GM18520 (cell line): Measurements from ENCODE around the gene MAP2K5.
"Not testable (repeated sequence)": the region's sequence is repeated elsewhere in the genome, so short reads cannot be mapped to it uniquely, and the experiment has no call there.

Experiments used
- ATAC-seq: cut with Tn5 transposase; IDR thresholded peaks from one replicate; pipeline ENCODE4 v1.9.1; 2021; ENCODE audit not compliant: unreplicated experiment

Gene MAP2K5

DNA sequence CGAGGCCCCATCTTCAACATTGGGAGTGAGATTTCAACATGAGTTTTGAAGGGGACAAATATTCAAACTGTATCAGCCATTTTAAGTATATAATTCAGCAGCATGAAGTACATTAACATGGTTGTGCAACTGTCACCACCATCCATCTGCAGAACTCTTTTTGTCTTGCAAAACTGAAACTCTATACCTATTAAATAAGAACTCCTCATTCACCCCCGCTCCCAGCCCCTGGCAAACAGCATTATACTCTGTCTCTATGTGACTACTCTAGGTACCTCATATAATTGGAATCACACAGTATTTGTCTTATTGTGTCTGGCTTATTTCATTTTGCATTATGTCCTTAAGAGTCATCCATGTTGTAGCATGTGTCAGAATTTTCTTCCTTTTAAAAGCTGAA, 110.1 kb downstream of the MAP2K5 start:
- no peak for ATAC-seq

DNA sequence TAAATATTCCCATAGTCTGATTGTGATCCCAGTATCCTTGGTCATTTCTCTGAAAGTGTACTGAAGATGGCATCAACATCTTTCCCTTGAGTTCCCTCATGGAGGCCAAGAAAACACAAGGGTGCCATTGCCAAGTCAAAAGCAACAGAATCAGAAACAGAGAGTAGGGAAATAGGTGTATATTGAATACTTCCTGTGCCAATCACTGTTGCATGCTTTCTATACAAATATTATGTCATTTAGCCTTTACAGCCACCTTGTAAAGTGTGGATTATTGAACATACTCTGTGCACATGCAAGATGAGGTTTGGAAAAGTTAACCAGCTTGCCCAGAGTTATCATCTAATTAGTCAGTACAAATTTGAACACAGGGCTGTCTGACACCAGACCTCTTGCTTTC, 117.9 kb downstream of the MAP2K5 start:
- no peak for ATAC-seq

DNA sequence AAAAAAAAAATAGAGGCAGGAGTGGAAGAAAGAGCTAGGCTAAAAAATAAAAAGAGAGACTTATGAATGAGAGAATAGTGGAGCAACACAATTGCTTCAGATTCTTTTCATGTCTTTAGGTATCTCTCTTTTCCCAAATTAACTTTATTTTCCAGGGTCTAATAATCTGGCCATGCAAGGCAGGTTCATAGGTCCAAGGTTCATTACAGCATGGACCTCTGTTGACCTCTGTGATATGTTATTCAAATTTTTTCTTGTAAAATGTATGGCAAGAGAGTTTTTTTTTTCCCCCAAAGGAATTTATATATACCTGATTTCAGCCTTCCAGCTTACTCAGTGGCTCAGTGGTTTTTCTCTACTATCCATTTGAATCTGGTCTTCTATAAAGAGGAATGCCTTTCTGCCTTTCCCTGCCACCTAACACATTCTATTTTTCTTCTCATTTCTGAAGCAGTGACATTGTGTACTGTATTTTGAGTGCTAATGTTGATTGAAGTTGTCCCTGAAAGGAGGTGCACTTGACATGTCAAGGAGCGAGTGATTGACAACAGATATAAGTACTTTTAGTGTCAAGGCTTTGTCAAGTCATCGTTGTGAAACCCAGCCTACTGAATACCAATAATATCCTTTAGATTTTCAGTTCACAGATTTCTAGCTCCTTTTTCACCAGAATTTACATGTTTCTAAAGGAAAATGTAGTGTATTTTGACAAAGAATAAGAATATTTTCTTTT, 118.5 kb downstream of the MAP2K5 start:
- no peak for ATAC-seq

DNA sequence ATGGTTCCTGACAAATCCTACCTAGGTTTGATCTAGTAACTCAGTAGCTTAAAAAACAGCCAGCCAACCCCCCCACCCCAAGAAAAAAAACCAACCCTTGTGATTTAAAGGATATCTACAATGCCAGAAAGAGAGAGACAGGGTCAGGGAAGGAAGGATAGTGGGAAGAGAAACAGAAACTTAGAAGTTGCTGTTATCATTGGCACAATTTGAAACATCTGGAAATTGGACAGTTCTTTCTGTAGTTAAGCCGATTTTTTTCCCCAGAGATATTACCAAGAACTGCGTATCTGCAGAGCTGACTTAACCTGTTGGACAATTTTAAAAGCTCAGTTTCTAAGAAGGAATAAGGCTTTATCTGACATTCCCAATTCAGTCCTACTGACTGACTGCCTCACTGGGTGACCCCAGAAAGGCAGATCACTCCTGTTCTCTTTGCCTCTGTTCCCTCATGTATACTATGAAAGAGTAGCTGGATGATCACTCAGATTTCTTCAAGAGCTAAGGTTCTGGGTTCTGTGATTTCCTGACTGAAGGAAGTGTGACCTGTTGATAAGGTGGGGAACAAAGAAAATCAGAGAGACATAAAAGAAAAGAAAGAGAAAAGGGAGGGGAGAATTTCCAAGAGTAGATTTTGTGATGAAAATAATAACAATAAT, 128.3 kb downstream of the MAP2K5 start:
- no peak for ATAC-seq

- not testable (repeated sequence) for ATAC-seq
Observed at GRCh38 chr15:67672834-67673233, 130.3 kb downstream of the MAP2K5 start.

- no peak for ATAC-seq
Observed at GRCh38 chr15:67674983-67675382, 132.5 kb downstream of the MAP2K5 start.

DNA sequence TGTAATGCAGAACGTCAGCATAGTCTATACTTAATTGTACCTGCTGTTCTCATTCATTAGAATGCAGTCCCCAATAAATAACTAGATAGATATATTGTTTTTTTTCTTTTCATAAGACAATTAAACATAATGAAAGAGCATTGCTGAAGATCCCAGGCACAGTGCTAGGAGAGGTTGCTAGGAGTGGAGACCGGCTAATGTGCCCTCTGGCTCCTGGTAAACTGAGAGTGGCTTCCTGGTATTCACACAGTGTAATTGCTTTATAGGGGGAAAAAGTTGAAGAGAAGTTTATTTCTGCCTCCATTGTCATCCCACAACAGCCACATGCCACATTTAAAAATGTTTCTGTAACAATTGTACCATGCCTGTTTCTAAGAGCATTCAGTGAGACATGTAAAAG, 135.6 kb downstream of the MAP2K5 start:
- no peak for ATAC-seq

DNA sequence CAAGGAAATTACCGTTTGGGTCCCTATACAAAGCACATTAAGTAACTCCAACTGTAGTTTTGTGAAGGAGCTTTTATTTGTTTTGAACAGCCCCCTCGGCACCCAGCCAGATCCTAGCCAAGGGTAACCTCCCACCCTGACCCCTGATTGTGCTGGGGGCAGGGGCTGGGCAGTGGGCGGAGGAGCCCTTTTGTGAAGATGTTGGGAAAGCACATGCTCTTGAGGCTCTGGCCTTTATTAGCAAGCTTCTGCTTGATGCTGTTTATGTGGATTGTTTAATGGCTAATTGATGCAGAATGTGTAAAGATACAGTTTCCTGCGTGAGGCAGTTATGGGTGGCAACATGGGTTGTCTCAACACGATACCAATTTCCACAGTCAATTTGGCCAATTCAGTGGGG, 136.5 kb downstream of the MAP2K5 start:
- ATAC-seq = no peak

GRCh38 chr15:67680641-67681040, 138.1 kb downstream of the MAP2K5 start:
- no peak for ATAC-seq

DNA sequence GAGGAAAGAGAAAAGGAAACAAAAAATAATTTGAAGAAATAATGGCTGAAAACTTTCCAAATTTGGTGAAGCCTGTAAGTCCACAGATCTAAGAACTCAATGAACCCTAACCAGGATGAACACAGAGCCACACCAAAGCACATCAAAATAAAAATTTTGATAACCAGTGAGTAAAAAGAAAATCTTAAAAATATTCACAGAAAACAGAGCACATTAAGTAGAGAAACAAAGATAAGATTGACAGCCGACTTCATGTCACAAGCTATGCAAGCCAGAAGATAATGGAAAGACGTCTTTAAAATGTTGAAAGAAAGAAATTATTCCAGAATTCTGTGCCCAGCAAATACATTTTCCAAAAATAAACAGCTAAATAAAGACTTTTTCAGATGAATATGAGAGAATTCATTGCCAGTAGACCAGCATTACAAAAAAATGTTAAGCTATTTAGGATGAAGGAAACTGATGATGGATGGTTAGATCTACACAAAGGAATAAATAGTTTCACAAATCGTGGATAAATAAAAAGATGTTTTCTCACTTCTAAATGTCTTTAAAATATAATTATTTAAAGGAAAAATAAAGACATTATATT, 142.6 kb downstream of the MAP2K5 start:
- no peak for ATAC-seq

DNA sequence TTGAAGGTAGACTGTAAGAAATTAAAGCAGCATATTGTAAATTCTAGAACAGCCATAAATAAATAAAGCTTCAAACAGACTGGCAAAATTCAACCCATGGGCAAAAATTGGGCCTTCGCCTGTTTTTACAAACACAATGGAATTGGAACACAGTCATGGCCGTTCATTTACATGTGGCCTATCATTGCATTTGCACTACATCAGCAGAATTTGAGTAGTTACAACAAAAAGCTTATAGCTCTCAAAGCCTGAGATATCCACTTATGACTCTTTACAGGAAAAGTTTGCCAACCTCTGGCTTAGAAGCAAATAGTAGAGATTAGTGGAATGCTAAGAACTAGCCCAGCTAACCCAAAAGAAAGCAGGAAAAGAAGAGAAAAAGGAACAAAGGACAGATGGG, 143.2 kb downstream of the MAP2K5 start:
- no peak for ATAC-seq

GRCh38 chr15:67690936-67691335, 148.4 kb downstream of the MAP2K5 start:
- no peak for ATAC-seq

DNA sequence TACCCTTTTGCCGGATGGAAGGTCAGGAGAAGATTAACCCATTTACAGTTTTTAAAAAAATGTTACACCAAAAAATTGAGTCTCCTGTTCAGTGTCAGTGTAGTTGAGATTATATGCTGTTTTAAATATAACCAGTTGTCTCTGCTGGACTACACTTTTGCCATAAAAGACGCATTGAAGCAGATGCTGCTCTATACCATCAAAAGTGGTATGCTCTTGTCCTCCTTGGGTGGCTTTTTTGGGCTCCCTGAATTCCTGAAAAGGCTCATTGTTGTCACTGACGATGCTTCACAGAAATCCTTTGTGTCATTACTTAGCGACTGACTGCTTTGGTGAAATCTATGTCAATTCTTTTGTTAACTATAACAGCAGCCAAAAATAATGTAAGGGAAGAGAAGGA, 148.9 kb downstream of the MAP2K5 start:
- ATAC-seq = no peak

DNA sequence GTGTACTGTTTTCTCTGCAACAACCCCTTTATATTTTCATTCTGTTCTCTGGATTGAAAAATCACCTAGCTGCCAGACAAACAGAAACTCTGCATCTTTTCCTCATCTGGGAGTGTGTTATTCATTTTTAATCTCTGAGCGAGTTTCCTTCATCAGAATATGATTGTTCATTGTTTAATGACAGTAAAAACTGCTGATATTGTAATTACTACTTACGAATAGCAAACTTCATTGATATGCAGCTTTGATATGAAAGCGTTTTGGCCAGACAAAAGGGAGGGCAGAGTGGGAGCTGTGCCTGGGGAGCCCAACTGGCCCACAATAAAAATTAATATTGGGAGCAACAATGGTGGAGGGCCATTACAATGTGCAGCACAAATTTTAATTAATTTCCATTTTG, 150.1 kb downstream of the MAP2K5 start:
- ATAC-seq = no peak

- ATAC-seq = no peak
Observed at GRCh38 chr15:67696087-67696486, 153.6 kb downstream of the MAP2K5 start.

- no peak for ATAC-seq
Observed at GRCh38 chr15:67700023-67700422, 157.5 kb downstream of the MAP2K5 start.

- no peak for ATAC-seq
Observed at GRCh38 chr15:67701669-67702068, 159.2 kb downstream of the MAP2K5 start.

DNA sequence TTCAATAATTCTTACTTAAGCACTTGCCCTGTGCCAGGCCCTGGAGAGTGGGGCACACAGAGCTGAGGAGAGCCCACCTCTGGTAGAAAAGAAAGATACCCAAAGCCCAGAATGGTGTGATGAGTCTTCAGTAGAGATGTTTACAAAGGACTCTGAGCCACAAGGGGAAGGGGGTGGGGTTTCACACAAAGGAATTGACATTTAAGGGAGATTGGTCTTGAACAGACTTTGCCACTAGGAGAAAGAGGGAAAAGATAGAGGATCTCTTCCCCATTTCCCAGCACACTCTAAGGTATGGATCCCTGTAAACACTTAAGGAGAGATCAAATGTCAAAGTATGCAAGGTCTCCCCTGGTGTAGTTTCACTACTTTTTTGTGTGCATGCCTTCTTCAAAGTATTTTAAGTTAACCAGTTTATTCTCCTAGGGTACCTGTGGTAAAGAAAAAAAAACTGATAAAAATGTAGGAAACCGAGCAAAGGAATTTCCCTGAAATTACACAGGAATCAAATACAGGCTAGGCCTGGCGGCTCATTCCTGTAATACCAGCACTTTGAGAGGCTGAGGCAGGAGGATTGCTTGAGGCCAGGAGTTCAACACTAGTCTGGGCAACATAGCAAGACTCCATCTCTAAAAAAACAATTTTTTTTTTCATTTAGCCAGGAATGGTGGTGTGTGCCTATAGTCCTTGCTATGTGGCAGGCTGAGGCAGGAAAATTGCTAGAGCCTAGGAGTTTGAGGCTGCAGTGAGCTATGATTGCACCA, 165.2 kb downstream of the MAP2K5 start:
- no peak for ATAC-seq

GRCh38 chr15:67708500-67708899, 166.0 kb downstream of the MAP2K5 start:
- no peak for ATAC-seq

DNA sequence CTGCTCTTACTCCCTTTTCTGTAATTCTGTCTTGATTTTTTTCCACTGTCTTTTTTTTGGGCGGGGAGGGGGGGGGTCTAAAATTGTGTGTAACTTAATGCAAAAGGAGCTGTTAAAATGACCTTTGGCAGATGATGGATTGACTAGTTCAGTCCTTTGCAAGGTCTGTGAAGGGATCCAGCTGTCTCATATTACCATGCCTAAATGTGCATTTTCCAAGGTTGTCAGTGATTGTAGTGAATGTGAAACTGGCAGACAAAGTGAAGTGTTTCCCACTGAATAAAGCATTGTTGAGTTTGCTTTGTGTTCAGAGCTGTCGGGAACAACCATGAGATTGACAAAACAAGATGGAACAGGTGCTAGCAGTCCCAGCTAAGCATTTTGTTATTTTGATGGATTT, 172.7 kb downstream of the MAP2K5 start:
- ATAC-seq = no peak

DNA sequence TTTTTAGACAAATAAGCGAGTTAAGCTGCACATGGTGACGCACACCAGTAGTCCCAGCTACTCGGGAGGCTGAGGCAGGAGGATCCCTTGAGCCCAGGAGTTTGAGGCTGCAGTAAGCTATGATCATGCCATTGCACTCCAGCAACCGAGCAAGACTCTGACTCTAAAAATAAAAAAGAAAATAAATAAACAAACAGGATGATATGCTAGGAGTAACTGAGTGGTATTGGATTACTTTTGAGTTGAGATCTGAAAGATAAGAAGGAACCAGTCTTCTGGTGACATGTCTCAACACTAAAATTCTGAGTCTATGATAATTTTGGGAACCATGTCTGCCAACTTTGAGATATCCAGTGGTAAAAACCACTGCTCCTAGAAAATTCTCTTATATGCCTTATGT, 173.7 kb downstream of the MAP2K5 start:
- ATAC-seq = no peak

GRCh38 chr15:67717776-67718175, 175.3 kb downstream of the MAP2K5 start:
- no peak for ATAC-seq
